ENCODE data around the gene ZNF442. TPM values are rescaled to one million over a fixed set of nuclear protein-coding genes. Genes with fewer than 3 reads are reported as not detected.
"Not testable (repeated sequence)": the region's sequence is repeated elsewhere in the genome, so short reads cannot be mapped to it uniquely, and the experiment has no call there.

ZNF442 gene
- total RNA-seq (1 to 10 TPM; 1.1 to 3.6 (median 2.2) TPM), polyA plus RNA-seq (under 1 TPM; 0.57 to 0.82 TPM)

DNA sequence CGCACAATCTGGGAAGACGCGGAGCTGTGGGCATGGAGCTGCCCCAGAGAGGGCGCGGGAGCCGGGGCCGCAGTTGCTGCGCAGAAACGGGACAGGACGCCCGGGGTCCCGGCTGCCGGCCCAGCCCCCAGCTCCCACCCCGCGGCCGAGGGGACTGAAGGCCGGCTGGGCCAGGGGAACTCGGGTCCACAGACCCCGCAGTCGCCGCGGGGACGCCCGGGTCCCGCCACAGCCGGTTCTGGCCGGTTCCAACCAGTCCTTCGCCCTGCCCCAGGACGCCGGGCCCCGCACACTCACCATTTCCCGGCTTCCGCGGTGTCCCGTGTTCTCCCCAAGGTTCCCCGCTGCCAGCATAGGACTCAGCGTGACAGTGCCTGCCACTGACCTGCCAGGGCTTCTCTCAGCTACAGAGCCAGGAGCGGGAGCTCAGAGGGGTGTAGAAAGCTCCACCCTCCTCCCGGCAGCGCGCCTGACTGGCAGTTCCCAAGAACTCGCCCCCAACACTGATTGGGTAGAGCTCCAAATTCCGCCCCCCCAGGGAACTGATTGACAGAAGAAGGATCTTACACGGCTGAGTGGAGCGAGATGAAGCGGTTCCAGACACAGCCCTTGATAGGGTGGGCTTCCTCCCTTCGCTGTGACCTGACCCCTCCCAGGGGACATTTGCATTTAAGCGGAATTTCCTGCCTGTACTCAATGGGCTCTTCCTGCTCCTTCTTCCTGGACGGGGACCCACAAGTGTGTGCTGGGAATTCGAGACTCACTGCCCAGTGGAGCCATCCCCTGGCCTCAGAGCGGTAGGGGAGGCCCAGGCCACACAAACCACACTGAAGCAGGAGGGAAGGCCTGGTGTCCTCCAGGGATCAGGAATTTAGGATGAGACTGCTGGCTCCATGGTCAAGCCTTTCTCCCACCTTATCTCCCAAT, at the start of gene ZNF442:
TSS of gene ZNF442 (minus strand) at position 448 of the 927 bp plus-strand sequence. CDS start 2,052 bp downstream, outside the sequence.
- peak; percentile 92 to 98 (median 95) for DNase-seq
- peak; percentile 85 for FAIRE-seq
- peak; percentile 97 to 99 (median 98) for ATAC-seq
- WGBS, 2 donors: 0% methylated on average over 34 to 51 of the region's 51 CpGs
- peak within 1 kb of the TSS; percentile 84 to 94 (median 88) for H3K4me3 ChIP-seq
- intact Hi-C loops (cut with DNase I): no loop called here
- no peaks in the 10 kb centered on the region for H3K36me3 ChIP-seq
- H3K27ac ChIP-seq: peak within 1 kb of the TSS; percentile 85 to 91 (median 91)
- no peaks in the 10 kb centered on the region for H3K27me3 ChIP-seq
- TF ChIP-seq, protein P1, sequence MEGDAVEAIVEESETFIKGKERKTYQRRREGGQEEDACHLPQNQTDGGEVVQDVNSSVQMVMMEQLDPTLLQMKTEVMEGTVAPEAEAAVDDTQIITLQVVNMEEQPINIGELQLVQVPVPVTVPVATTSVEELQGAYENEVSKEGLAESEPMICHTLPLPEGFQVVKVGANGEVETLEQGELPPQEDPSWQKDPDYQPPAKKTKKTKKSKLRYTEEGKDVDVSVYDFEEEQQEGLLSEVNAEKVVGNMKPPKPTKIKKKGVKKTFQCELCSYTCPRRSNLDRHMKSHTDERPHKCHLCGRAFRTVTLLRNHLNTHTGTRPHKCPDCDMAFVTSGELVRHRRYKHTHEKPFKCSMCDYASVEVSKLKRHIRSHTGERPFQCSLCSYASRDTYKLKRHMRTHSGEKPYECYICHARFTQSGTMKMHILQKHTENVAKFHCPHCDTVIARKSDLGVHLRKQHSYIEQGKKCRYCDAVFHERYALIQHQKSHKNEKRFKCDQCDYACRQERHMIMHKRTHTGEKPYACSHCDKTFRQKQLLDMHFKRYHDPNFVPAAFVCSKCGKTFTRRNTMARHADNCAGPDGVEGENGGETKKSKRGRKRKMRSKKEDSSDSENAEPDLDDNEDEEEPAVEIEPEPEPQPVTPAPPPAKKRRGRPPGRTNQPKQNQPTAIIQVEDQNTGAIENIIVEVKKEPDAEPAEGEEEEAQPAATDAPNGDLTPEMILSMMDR (IDR thresholded peaks at IDR 0.05): peak; percentile 14 to 55 (median 29)
- H3K4me1 ChIP-seq: peaks cover 0 to 11% (median 0%) of the 10 kb centered on the region in 3 donors
- no peaks in the 10 kb centered on the region for H3K9me3 ChIP-seq

DNA sequence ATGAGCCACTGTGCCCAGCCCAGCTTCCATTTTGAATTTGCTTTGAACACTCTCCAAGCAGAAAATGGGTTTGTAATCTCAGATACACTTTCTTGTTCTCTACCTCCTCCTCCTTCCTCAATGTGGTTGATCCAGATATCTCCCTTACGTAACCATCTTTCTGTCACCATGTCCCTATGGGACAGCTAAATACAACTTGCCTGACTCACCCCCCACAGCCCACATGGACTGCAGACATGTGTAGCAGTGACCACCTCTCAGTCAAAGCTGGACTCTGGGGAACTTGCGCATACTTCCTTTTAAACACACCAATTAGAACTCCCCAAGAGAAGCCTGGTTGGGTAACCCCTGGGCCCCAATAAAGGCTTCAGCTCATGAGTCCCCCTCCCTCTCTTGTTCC, 46.4 kb upstream of the ZNF442 start:
- no peak overlapping the region for H3K4me3 ChIP-seq
- H3K9me3 ChIP-seq: no peaks in the 10 kb centered on the region
- H3K4me1 ChIP-seq: no peaks in the 10 kb centered on the region
- FAIRE-seq (no peak), DNase-seq (no peak), ATAC-seq (no peak)
- TF ChIP-seq, protein P1 (IDR thresholded peaks at IDR 0.05): no peak
- 99 to 100% methylated on average over 2 of the region's 2 CpGs for WGBS, 2 donors
- H3K27me3 ChIP-seq: no peaks in the 10 kb centered on the region
- intact Hi-C loops (cut with DNase I): no loop called here
- H3K27ac ChIP-seq: no peak overlapping the region
- no peaks in the 10 kb centered on the region for H3K36me3 ChIP-seq

DNA sequence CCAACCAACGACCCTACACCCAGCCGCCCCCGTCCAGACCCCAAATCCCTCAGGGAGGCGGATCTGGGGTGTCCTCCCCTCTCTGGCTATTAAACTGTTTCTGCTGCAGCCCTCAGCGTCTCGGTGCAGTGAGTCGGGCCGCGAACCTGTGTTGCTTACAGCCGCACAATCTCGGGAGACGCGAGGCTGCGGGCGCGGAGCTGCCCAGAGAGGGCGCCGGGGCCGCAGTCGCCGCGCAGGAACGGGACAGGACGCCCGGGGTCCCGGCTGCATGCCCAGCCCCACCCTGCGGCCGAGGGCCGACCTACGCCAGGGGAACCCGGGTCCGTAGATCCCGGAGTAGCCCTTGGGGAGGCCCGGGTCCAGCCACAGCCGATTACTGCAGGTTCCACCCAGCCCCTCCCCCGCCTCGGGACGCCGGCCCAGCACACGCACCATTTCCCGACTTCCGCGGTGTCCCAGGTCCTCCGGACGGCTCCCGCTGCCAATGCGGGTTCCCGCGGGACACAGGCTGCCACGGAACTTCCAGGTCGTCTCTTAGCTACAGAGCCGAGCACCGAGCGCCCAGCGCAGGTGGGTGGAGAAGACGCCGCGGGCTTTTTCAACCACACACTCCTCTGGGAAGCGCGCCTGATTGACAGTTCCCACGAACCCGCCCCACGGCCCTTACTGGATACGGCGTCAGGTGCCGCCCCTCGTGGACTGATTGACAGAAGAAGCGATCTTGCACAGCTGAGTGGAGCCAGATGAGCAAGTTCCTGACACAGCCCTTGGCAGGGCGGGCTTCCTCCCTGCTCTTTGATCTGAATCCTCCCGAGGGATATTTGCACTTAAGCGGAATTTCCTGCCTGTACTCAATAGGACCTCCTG, 35.4 kb upstream of the ZNF442 start, which contains the start of gene ZNF799:
TSS of gene ZNF799 (minus strand) at position 639 of the 870 bp plus-strand sequence. CDS start at position 438, 201 bp downstream.
- peak within 1 kb of the TSS; percentile 59 to 86 (median 72) for H3K4me3 ChIP-seq
- 0% methylated on average over 60 to 71 of the region's 71 CpGs for WGBS, 2 donors
- peak; percentile 64 for FAIRE-seq
- intact Hi-C loops (cut with DNase I): no loop called here
- H3K4me1 ChIP-seq: no peaks in the 10 kb centered on the region
- H3K9me3 ChIP-seq: no peaks in the 10 kb centered on the region
- H3K36me3 ChIP-seq: no peaks in the 10 kb centered on the region
- TF ChIP-seq, protein P1 (IDR thresholded peaks at IDR 0.05): no peak
- peak; percentile 93 to 99 (median 96) for DNase-seq
- peak; percentile 91 to 97 (median 93) for ATAC-seq
- peak within 1 kb of the TSS; percentile 73 to 91 (median 86) for H3K27ac ChIP-seq
- H3K27me3 ChIP-seq: no peaks in the 10 kb centered on the region

DNA sequence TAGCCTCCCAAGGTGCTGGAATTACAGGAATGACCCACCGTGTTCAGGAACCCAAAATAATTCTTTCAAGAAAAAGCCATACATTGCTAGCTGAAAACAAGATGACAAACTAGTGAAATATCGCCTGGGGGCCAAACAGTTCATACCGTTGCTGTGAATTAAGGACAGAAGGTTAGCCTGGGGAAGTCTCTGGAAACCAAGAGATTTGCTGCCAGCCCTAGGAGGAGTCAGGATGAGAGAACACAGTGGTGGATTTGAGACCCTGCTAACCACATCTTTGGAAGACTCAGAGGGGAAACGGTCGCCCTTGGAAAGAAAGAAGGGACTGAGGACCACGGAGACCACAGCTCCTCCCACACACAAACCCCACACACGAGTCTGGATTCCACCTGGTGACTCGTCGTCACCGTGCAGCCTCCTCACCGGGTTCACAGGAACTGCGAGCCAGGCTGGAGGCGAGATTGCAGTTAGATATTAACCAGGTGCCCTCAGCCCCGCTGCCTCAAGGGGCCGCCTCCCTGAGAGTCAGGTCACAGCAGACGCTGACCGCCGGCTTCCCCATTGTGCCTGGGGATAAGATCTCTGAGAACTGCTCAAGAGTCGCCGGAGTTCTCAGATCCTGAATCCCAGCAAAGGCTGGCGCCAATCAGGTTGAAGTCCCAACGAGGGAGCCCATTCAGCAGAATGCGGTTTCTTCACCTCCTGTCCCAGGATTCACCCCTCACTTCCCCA, 34.6 kb upstream of the ZNF442 start:
- peak overlapping the region; percentile 73 to 91 (median 86) for H3K27ac ChIP-seq
- H3K9me3 ChIP-seq; H3K4me1 ChIP-seq; H3K36me3 ChIP-seq; intact Hi-C loops (cut with DNase I); FAIRE-seq; H3K27me3 ChIP-seq: not testable (repeated sequence)
- peak; percentile 73 to 81 (median 74) for ATAC-seq
- DNase-seq: peak; percentile 41 to 74 (median 55)
- peak overlapping the region; percentile 59 to 86 (median 72) for H3K4me3 ChIP-seq
- 1% methylated on average over 19 to 23 of the region's 23 CpGs for WGBS, 2 donors

DNA sequence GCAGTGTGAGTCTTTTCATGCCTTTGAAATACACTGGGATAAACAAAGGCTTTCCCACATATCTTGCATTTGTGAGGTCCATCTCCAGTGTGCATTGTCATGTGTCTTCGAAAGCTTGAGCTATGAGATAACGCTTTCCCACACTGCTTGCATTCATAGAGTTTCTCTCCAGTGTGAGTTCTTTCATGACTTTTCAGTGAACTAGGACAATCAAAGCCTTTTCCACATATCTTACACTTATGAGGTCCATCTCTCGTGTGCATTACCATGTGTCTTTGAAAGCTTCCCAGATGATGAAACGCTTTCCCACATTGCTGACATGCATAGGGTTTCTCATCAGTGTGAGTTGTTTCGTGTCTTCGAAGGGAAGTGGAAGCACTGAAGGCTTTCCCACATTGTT, 25.7 kb upstream of the ZNF442 start:
- WGBS, 2 donors: 97 to 99% methylated on average over 6 of the region's 6 CpGs
- H3K36me3 ChIP-seq; ATAC-seq; DNase-seq; H3K27ac ChIP-seq; H3K27me3 ChIP-seq; H3K4me3 ChIP-seq; FAIRE-seq; intact Hi-C loops (cut with DNase I); H3K4me1 ChIP-seq; H3K9me3 ChIP-seq: not testable (repeated sequence)

DNA sequence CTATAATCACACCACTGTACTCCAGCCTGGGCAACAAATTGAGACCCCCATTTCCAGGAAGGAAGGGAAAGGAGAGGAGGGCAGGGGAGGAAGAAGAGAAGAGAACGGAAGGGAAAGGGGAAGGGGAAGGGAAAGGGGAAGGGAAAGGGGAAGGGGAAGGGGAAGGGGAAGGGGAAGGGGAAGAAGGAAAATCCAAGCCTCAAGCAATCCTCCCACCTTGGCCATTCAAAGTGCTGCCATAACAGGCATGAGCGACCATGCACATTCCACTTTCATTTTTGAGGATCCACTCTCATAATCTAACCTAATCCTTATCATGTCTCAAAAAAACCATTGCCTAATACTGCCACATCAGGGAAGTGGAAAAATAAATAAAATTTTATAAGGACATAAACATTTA, 20.9 kb upstream of the ZNF442 start:
- H3K27ac ChIP-seq; H3K4me3 ChIP-seq; DNase-seq; FAIRE-seq; H3K36me3 ChIP-seq; intact Hi-C loops (cut with DNase I); H3K4me1 ChIP-seq; ATAC-seq; H3K27me3 ChIP-seq; H3K9me3 ChIP-seq: not testable (repeated sequence)
- WGBS, 2 donors: 69 to 81% methylated on average over 1 to 2 of the region's 2 CpGs
